ENCODE measurements around the gene IL17C.

Gene IL17C

DNA sequence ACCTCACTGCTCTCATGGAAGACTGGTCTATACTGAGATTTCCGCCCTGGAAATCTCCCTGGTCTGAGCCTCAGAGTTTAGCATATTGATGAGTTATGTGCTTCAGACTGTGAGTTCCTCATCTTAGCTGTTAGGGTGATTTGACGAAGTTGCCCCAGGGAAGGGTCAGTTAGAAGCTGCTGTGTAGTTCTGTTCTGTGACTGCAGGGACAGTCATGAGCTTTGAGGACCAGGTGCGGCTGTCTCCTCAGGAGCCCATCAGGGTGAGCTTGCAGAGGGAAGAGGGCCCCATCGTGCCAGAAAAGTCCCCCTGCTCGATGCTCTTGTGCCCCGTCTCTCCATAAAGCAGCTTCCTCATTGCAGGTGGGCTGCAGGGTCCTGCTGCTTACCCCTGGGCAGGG is 28.3 kb upstream of the IL17C start:
- no peak for DNase-seq

- DNase-seq: no peak
Observed at GRCh38 chr16:88610909-88611812, 27.2 kb upstream of the IL17C start.

DNA sequence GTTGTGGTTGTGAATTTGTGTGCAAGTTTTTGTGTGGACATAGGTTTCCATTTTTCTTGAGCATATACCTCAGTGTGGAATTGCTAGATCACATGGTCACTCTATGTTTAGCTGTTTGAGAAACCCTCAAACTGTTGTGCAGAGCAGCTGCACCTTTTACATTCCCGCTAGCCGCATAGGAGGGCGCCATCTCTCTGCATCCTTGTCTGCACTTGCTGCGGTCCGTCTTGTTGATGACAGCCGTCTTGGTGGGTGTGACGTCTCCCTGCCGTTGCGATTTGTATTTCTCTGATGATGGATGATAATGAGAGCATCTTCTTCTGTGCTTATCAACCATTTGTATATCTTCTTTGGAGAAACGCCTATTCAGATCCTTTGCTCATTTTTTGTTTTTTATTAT is 25.1 kb upstream of the IL17C start:
- DNase-seq: no peak

DNA sequence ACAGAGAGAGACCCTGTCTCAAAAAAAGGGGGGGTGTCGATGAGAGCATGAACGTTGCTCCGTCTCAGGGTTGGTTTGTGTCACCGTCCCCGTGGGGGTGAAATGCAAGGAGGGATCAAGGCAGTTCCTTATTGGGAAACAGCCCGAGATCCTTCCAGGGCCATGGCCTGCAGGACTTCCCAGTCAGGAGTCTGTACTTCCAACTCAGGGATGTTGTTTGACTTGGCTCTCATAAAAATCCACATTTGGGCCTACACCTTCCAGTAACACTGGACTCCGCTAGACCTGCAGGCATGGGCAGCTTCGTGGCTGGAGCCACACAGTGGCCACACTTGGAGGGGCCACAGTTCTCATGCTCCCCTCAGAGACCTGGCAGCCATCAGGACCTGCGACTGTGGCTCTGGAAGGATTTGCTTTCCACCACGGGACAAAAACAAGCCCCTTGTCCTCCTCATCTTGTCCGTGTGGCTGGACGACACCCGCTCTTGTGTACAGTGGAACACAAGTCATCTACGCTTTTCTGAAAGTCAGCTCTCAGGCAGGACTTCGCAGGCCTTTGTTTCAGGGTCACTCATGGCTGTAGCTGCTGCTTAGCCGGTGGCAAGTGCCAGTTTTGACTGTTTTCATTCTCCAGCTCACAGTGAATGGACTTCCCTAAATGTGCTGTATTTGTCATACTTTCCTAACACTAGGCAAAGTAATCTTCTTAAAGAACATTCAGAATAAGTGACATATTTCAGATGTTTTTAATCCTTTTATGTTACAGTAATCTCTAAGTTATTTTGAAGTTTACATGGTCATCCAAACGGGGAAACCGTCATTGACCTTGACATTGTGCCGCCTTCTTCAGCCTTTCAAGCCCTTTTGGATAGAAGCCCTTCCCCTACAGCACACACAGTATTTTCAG is 24.2 kb upstream of the IL17C start:
- DNase-seq: no peak

DNA sequence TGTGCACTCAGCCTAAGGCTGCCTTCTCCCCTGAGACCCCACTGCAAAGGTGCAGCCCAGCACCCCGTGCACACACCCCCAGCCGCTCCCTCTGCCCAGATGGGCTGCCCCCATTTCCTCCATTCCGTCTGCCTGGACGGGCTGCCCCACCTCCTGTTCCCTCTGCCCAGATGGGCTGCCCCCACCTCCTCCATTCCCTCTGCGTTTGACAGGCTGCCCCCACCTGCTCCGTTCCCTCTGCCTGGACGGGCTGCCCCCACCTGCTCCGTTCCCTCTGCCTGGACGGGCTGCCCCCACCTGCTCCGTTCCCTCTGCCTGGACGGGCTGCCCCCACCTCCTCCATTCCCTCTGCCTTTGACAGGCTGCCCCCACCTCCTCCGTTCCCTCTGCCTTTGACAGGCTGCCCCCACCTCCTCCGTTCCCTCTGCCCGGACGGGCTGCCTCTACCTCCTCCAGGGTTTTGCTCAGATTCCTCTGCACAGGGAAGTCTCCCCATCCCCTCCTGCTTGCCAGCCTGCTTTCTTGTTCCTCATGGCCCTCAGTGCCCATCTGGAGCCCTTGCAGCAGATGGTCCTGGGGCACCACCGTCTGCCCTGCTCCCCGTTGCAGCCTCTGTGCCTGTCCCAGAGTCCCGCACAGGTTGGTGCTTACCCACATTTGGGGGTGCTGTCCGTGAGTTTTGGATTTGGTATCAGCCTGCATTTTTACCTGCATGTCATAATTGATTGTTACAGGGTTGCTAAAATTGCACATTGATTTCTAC is 23.4 kb upstream of the IL17C start:
- no peak for DNase-seq

- no peak for DNase-seq
Observed at GRCh38 chr16:88616320-88616719, 22.1 kb upstream of the IL17C start.

DNA sequence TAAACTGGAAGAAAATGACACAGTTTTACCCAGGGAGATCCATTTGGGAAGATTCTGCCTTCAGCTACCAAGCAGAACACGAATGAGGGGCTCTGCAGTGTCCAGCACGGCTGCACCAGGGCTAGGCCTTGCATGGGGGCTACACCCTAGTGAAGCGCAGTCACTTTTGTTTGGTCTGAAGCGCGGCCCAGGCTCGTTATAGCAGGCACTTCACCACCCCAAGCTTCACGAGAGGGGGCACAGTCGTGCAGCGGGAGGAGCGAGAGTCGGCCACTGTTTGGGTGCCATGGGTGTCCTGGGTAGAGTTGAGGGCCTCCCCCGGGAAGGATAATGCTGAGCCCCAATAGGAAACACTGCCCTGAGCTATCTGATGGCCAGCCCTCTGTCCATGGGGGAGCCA is 21.6 kb upstream of the IL17C start:
- DNase-seq: no peak

DNA sequence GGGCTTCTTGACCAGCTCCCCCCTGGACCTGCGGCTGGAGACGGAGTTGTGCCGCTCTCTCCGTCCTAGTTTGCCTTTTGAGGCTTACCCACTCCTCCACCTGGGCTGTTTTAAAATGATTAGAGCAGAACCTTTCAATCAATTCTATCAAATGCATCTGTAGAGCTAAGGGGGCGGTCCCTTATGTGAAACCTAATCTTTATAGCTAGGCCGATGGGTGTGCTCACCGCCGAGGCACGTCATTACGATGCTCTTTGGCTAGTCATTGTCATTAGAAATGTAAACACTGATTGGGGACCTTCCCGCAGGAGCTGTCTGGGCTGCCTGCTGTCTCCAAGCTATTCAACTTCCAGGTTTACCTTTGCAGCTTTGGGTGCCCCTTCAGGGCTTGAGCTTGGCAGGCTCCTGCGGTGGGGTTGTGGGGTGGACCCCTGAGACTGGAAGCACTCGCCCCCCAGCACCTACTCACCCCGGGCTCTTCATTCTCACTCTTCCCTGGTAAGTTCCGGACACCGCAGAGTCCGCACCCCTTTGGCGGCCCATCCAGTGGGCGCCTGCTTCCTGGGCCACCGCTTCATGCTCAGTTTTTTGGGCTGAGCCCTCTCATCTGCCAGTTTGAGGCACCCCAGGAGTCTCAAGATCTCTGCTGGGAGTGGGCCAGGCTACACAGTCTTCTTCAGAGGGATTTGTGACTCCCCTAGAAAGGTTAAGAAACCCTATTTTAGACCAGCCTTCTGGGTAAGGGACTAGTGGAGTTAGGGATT is 20.9 kb upstream of the IL17C start:
- DNase-seq: no peak

DNA sequence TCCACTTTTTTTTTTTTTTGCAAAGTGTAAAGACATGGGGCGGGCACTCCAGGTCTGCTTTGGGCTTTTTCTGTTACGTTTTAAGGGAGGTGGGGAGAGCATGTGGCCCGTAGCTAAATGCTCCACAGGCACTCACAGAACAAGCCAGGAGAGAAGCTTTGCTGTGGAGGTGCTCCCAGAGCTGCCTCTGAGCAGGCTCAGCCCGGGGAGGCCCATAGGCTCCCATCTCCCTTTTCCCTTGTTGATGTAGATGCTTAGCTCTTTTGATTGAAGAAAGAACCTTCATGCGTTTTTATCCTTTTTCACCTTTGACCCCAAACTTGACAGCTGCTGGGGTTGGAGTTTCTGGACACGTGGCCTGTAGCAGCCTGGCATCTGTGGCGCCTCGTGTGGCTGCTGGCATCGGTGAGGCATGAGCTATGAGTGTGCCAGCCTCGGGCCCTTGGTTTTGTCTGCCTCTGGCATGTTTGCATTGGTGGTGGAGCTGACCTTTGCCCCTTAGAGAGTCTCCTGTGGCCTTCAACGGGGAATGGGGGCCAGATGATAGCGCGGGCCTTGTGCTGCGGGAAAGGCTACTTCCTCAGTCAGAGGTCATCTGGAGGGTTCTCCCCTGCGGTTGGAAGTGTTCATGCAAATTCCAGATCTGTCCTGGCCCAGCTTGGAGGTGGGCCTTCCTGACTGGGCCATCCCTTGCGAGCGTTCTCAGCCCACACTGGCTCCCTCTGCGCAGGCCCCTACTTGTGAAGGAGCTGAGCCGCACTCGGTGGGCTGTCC is 20.0 kb upstream of the IL17C start:
- no peak for DNase-seq

DNA sequence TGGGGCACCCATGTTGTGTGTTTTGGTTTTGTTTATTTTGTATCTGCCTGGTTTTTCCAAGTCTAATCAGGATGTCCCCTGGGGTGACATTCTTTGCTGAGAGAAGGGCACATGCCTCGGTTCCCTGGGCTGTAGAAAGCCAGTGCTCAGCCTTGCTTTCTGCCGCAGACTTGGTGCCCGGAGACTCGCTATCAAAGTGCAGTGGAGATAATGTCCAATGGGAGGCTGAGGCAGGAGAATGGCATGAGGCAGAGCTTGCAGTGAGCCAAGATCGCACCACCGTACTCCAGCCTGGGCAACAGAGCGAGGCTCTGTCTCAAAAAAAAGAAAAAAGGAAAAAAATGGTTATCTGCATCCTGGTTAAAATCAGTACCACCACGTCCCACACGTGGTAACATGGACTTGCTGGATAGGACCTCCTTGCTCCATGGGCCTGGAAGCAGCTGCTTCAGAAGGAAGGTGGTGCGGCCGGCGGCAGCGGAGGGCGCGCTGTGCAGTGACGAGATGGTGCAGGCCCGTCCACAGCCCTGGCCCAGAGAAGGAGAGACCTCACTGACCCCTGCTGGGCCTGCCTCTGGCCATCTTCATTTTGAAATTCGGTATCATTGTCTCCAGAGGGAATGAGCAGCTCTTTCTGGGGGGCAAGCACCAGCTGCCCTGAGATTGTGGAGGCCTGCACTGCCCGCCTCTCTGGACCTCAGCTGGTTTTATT is 19.3 kb upstream of the IL17C start:
- no peak for DNase-seq

DNA sequence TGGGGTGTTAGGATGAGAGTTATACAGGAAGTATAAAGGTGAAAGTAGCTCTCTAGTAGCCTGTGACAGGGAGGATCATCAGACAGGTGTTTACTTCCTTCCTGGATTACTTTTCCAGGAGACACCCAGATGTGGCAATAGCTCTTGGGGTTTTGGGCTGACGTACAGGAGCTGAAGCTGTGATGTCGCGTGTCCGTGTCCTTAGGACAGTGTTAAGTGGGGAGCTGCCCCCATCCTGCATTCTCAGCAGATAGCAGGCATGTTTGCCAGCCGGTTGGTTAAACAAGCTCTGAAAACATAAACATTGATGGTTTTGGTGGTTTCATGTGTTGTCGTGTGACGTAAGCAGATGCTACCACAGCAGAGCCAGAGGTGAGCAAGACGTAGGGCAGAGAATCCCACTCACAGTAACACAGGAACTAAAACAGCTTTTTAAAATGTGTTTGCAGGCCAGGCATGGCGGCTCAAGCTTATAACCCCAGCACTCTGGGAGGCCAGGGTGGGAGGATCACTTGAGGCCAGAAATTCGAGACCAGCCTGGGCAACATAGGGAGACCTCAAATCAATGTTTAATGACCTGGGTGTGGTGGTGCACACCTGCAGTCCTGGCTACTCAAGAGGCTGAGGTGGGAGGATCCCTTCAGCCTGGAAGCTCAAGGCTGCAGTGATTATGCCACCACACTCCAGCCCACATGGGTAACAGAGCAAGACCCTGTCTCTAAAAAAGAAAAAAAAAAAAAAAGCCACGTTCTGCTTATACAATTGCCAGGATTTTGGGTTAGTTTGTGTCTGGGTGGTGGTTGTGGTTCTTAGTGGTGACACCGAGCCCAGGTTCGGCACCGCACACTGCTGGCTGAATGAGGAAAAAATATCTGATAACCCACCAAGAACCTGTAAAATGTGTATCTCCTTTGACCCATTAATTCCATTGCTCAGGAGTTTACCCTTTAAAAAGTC is 18.2 kb upstream of the IL17C start:
- DNase-seq: peak; percentile 50 to 83 (median 66)

GRCh38 chr16:88622125-88622524 is 16.2 kb upstream of the IL17C start:
- DNase-seq: no peak

DNA sequence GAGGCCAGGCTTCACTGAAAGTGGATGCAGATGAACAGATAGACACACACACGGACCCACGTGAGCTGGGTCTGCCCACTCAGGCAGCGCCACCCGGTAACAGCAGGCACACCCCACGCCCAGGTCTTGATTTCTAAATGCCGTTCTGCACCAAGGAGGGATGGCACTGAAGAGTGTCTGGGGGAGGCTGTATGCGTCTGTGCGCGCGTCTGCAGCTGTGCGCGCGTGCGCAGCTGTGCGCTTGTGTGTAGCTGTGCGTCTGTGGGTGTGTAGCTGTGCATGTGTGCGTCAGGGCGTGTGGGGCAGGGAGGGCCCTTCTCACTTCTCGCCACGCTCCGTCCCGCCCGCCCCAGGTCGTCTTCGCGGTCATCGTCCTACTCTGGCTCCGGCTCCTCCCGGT is 15.5 kb upstream of the IL17C start:
- no peak for DNase-seq

DNA sequence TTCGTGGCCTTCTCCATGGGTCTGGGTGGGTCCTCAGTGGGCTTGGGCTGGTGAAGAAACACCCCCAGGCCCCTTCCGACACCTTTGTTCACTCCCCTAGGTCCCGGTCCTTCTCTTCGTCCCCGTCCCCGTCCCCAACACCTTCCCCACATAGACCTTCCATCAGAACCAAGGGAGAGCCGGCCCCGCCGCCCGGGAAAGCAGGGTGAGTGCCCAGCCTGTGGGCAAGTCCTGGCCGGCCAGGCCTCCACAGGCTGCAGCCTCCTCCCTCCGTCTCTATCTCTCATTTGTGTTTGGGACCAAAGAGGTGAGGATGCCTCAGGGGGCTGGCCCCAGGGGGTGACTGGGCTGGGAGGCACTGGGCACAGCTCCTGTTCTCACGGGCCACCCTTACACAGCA is 14.5 kb upstream of the IL17C start:
- DNase-seq: no peak

DNA sequence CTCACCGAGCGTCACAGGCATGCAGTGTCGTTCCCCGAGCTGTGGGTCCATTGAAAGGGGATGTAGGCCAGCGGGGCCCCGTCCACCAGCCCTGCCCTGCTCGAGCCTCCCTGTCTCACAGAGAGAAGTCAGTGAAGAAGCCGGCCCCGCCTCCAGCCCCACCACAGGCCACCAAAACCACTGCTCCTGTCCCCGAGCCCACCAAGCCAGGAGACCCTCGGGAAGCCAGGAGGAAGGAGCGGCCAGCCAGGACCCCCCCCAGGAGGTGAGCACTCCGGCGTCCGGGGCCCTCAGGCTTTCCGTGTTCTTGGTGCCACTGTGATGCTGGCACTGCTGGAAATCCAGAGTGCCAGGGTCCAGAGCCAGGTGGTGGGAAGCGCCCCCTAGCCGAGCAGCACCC is 13.9 kb upstream of the IL17C start:
- no peak for DNase-seq

- no peak for DNase-seq
Observed at GRCh38 chr16:88624977-88625576, 13.3 kb upstream of the IL17C start.

GRCh38 chr16:88626646-88627045 is 11.7 kb upstream of the IL17C start:
- no peak for DNase-seq

DNA sequence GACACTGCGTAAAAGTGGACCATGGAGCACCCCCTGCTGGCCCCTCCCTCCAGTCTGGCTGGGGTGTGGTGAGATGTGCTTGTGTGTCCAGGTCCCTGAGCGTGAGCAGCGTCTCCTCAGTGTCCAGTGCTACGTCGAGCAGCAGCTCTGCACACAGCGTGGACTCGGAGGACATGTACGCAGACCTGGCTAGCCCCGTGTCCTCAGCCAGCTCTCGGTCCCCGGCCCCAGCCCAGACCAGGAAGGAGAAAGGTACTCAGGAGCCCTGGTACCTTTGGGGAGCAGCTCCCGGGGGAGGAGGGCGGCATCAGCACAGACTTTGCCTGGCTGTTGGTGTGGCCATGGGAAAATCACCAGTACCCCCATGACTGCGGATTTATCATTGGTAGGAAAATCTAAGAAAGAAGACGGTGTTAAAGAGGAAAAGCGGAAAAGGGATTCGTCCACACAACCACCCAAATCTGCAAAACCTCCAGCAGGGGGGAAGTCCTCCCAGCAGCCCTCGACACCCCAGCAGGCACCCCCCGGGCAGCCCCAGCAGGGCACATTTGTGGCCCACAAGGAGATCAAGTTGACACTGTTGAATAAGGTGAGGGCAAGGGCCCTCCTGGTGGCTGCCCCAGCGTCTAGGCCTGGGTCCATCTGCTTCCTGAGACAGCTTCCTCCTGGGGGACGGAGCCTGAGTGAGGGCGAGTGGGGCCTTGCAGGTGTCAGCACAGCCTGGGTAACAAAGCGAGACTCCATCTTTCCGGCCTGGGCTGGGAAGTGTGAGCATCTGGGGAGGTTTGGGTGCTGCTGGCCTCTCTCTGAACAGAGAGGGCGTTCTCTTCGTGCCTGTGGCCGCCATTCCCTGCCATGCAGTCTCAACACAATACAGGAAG is 10.6 kb upstream of the IL17C start:
- DNase-seq: no peak
